Dedifferentiated amniotic fluid mesenchymal stem cell (primary cell): Measurements from ENCODE around the gene FAM98B.

Experiments
- DNase-seq: peaks from one replicate; pipeline ENCODE4 v3.0.0-alpha.2; 2016; ENCODE audit errors: extremely low spot score

FAM98B gene

GRCh38 chr15:38461066-38461833 is 7.3 kb downstream of the FAM98B start:
- no peak for DNase-seq

GRCh38 chr15:38463893-38464292 is 10.0 kb downstream of the FAM98B start:
- DNase-seq: no peak

- no peak for DNase-seq
These were observed 10.7 kb downstream of the FAM98B start for GRCh38 chr15:38464675-38465074.

GRCh38 chr15:38470816-38471215 is 16.9 kb downstream of the FAM98B start:
- DNase-seq: no peak

GRCh38 chr15:38471974-38472373 is 18.0 kb downstream of the FAM98B start:
- DNase-seq: no peak

- peak; percentile 72 for DNase-seq
These were observed 20.3 kb downstream of the FAM98B start for GRCh38 chr15:38474155-38474757.

GRCh38 chr15:38475361-38475760 is 21.4 kb downstream of the FAM98B start:
- DNase-seq: no peak

- DNase-seq: no peak
These were observed 22.2 kb downstream of the FAM98B start for GRCh38 chr15:38476120-38476519.

GRCh38 chr15:38477637-38478036 is 23.7 kb downstream of the FAM98B start:
- no peak for DNase-seq

GRCh38 chr15:38479266-38479665 is 25.3 kb downstream of the FAM98B start:
- peak; percentile 40 for DNase-seq

GRCh38 chr15:38479756-38480155 is 25.8 kb downstream of the FAM98B start:
- no peak for DNase-seq

GRCh38 chr15:38481113-38481512 is 27.2 kb downstream of the FAM98B start:
- DNase-seq: no peak

GRCh38 chr15:38481761-38482160 is 27.8 kb downstream of the FAM98B start:
- no peak for DNase-seq

GRCh38 chr15:38482572-38482971 is 28.6 kb downstream of the FAM98B start:
- no peak for DNase-seq

GRCh38 chr15:38486936-38487335 is 33.0 kb downstream of the FAM98B start:
- DNase-seq: no peak

- no peak for DNase-seq
These were observed 33.5 kb downstream of the FAM98B start for GRCh38 chr15:38487378-38487777.

- peak; percentile 59 for DNase-seq
These were observed 36.5 kb downstream of the FAM98B start for GRCh38 chr15:38490242-38490922.

GRCh38 chr15:38496151-38496550 is 42.2 kb downstream of the FAM98B start:
- DNase-seq: no peak

GRCh38 chr15:38499651-38500050 is 45.7 kb downstream of the FAM98B start:
- no peak for DNase-seq

GRCh38 chr15:38503496-38503895 is 49.6 kb downstream of the FAM98B start:
- no peak for DNase-seq

- no peak for DNase-seq
These were observed 50.9 kb downstream of the FAM98B start for GRCh38 chr15:38504680-38505467.

- DNase-seq: no peak
These were observed 53.1 kb downstream of the FAM98B start for GRCh38 chr15:38506997-38507396.
